Caco-2 (cell line): ENCODE results near the gene SVEP1. TPM values are rescaled to one million over a fixed set of nuclear protein-coding genes. Genes with fewer than 3 reads are reported as not detected.

ENCODE experiments used
- BruUV-seq: library from RNA; stranded (reverse); fragments of 400-500 nt; replicated peaks from 2 replicates; lab custom pipeline; 2021; lab: Mats Ljungman, UMichigan
- CTCF ChIA-PET: fragments of 300-600 bp; sonication (Branson Sonifier 250); formaldehyde crosslinking; loops from one replicate; lab custom pipeline; 2022; ENCODE audit warnings: antibody characterized with exemption; lab: Charles Lee
- POLR2A ChIA-PET: fragments of 300-600 bp; sonication (Branson Sonifier 250); formaldehyde crosslinking; loops from one replicate; lab custom pipeline; 2022; ENCODE audit warnings: antibody characterized with exemption; lab: Charles Lee
- DNase-seq, 2 experiments: peaks; one replicate each; pipeline versions ENCODE4 v3.0.0 to v3.0.0-alpha.2; 2020 to 2022
- H3K27me3 ChIP-seq: replicated peaks from 2 replicates; pipeline ENCODE4 v1.6.0; 2011; ENCODE audit warnings: low read length; ENCODE audit not compliant: control insufficient read depth, insufficient read depth
- H3K36me3 ChIP-seq: 2 replicates; pipeline ENCODE4 v1.5.1; 2011; ENCODE audit warnings: low read length; ENCODE audit not compliant: control insufficient read depth, insufficient read depth
- H3K4me1 ChIP-seq: fragments of 250-450 bp; sonication (Bioruptor Pico); 2 replicates; pipeline ENCODE4 v1.5.1; 2020; ENCODE audit warnings: mild to moderate bottlenecking
- H3K4me3 ChIP-seq: 2 replicates; pipeline ENCODE4 v1.5.1; 2011; ENCODE audit warnings: low read depth, mild to moderate bottlenecking, control low read depth, low read length
- H3K9me3 ChIP-seq: fragments of 250-450 bp; sonication (Bioruptor Pico); 2 replicates; pipeline ENCODE4 v1.5.1; 2020; ENCODE audit warnings: mild to moderate bottlenecking, moderate library complexity
- H3K27ac Mint-ChIP-seq: one replicate; pipeline ENCODE4 v1.8.0; 2022; ENCODE audit warnings: mixed read lengths; ENCODE audit not compliant: unreplicated experiment
- H3K27me3 Mint-ChIP-seq: one replicate; pipeline ENCODE4 v1.8.0; 2022; ENCODE audit warnings: mixed read lengths; ENCODE audit not compliant: insufficient read depth, unreplicated experiment
- H3K36me3 Mint-ChIP-seq: one replicate; pipeline ENCODE4 v1.8.0; 2022; ENCODE audit warnings: mild to moderate bottlenecking, mixed read lengths; ENCODE audit not compliant: insufficient read depth, unreplicated experiment
- H3K4me1 Mint-ChIP-seq: one replicate; pipeline ENCODE4 v1.8.0; 2022; ENCODE audit warnings: low read depth, mixed read lengths; ENCODE audit not compliant: unreplicated experiment
- H3K4me3 Mint-ChIP-seq: one replicate; pipeline ENCODE4 v1.8.0; 2022; ENCODE audit warnings: mild to moderate bottlenecking, moderate library complexity, mixed read lengths; ENCODE audit not compliant: unreplicated experiment
- H3K9me3 Mint-ChIP-seq: one replicate; pipeline ENCODE4 v1.8.0; 2022; ENCODE audit warnings: mixed read lengths; ENCODE audit not compliant: unreplicated experiment
- intact Hi-C: fragments of 100-400 bp; cut with micrococcal nuclease; formaldehyde crosslinking; loops from one replicate; pipeline ENCODE4 v1.10.0; 2022; ENCODE audit not compliant: unreplicated experiment
- total RNA-seq: library from RNA; stranded (reverse); gene quantifications from 2 replicates; pipeline ENCODE4 v1.2.3, GENCODE V29; 2022
- TF ChIP-seq, protein P1 (sequence below), 2 experiments: fragments of 200-600 bp in 1 of 2; IDR thresholded peaks; 1 replicate in 1 of 2; 2 replicates in 1 of 2; pipeline versions ENCODE4 v1.5.1 to v1.8.0; 2011 to 2022; ENCODE audit warnings: antibody characterized with exemption in 1 of 2, control low read depth in 1 of 2, inconsistent platforms in 1 of 2, low read depth in 1 of 2, low read length in 1 of 2, mild to moderate bottlenecking in 1 of 2, moderate library complexity in 1 of 2; ENCODE audit not compliant: insufficient read depth in 1 of 2, severe bottlenecking in 1 of 2, unreplicated experiment in 1 of 2

SVEP1 gene
- total RNA-seq, 1 experiment from 2014 or later: 2.9 TPM

DNA sequence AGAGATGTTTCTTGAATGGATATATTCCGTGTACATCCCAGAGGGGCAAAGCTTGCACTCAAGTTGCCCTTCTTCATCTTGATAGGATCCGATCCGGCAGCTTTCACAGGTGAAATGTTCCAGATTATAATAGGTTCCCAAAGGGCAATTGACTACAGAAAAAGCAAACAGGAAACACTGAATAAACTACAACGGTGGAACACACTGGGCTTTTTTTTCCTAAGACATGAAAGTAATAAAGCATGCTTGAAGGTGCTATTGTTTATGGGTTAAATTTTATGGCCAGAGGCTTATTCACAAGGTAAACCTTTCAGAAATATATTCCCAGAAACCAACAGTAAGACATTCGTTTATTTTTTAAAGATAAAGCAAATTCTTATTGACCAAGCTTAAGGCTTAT, 110.6 kb downstream of the SVEP1 start:
- H3K4me1 Mint-ChIP-seq: no peaks in the 10 kb centered on the region

DNA sequence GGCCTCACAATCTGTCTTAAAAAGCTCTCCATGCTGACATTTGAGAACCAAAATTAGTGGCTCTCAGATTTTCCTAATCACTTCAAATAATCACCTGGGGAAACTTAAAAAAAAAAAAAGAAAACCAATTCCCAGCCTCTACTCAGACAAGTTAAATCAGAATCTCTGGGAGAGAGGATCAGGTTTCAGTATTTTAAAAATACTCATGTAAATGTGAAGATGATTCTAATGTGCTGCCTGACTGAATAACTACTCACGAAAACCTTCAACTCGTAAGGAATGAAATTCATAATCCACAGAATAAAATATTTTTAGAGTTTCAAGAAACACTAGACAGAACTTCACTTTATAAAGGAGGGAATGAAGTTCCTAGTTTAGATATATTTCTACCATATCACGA, 114.4 kb downstream of the SVEP1 start:
- no peak overlapping the region for H3K4me3 Mint-ChIP-seq
- H3K4me1 Mint-ChIP-seq: no peaks in the 10 kb centered on the region
- Histone ChIP-seq H3K4me3 (no peak overlapping the region), H3K36me3 (no peaks in the 10 kb centered on the region), H3K9me3 (no peaks in the 10 kb centered on the region), H3K27me3 (no peaks in the 10 kb centered on the region), H3K4me1 (no peaks in the 10 kb centered on the region)
- TF ChIP-seq, protein P1, sequence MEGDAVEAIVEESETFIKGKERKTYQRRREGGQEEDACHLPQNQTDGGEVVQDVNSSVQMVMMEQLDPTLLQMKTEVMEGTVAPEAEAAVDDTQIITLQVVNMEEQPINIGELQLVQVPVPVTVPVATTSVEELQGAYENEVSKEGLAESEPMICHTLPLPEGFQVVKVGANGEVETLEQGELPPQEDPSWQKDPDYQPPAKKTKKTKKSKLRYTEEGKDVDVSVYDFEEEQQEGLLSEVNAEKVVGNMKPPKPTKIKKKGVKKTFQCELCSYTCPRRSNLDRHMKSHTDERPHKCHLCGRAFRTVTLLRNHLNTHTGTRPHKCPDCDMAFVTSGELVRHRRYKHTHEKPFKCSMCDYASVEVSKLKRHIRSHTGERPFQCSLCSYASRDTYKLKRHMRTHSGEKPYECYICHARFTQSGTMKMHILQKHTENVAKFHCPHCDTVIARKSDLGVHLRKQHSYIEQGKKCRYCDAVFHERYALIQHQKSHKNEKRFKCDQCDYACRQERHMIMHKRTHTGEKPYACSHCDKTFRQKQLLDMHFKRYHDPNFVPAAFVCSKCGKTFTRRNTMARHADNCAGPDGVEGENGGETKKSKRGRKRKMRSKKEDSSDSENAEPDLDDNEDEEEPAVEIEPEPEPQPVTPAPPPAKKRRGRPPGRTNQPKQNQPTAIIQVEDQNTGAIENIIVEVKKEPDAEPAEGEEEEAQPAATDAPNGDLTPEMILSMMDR (IDR thresholded peaks at IDR 0.05; ENCODE audit: insufficient read depth in 1 of 2, low read depth in 1 of 2, low read length in 1 of 2, severe bottlenecking in 1 of 2, unreplicated experiment in 1 of 2): no peak
- BruUV-seq: no TSS peak
- no peaks in the 10 kb centered on the region for H3K9me3 Mint-ChIP-seq
- H3K36me3 Mint-ChIP-seq: no peaks in the 10 kb centered on the region
- POLR2A ChIA-PET: no interaction called here
- DNase-seq: no peak
- CTCF ChIA-PET: no interaction called here
- no peak overlapping the region for H3K27ac Mint-ChIP-seq
- no peaks in the 10 kb centered on the region for H3K27me3 Mint-ChIP-seq
- intact Hi-C loops: no loop called here

More for the DNA sequence above, 110.6 kb downstream of the SVEP1 start:
- no peaks in the 10 kb centered on the region for H3K9me3 ChIP-seq
- CTCF ChIA-PET: no interaction called here
- DNase-seq: no peak
- intact Hi-C loops: no loop called here
- Mint-ChIP-seq H3K36me3 (no peaks in the 10 kb centered on the region), H3K27ac (no peak overlapping the region), H3K9me3 (no peaks in the 10 kb centered on the region), H3K27me3 (no peaks in the 10 kb centered on the region), H3K4me3 (no peak overlapping the region)
- no peaks in the 10 kb centered on the region for H3K27me3 ChIP-seq
- TF ChIP-seq, protein P1 (IDR thresholded peaks at IDR 0.05; ENCODE audit: insufficient read depth in 1 of 2, low read depth in 1 of 2, low read length in 1 of 2, severe bottlenecking in 1 of 2, unreplicated experiment in 1 of 2): no peak
- H3K4me3 ChIP-seq: no peak overlapping the region
- H3K36me3 ChIP-seq: no peaks in the 10 kb centered on the region
- no peaks in the 10 kb centered on the region for H3K4me1 ChIP-seq
- BruUV-seq: no TSS peak
- POLR2A ChIA-PET: interaction anchor here (0.6 kb wide), 1 partner anchor 133 kb away, joined by 4 read pairs; no protein-coding TSS in a partner anchor

DNA sequence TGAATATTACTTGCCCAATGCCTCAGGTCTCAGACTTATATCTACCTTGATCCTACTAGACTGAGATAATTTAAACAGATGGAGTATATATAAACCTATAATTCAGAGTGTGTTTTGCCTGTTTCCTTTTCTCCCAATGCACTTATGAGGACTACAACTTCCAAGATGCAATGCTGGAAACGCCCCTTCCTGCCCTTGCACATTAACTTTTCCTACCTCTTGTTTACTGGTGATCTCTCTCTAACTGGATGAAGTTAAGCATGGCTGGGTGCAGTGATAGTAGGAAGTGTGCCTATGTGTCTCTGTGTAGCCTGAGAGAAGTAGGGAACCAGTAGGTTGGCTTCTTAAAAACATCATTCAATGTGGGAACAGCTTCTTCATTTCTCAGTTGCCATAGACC, 115.2 kb downstream of the SVEP1 start:
- Mint-ChIP-seq H3K36me3 (no peaks in the 10 kb centered on the region), H3K4me1 (no peaks in the 10 kb centered on the region), H3K27me3 (no peaks in the 10 kb centered on the region), H3K27ac (no peak overlapping the region), H3K9me3 (no peaks in the 10 kb centered on the region), H3K4me3 (no peak overlapping the region)
- intact Hi-C loops: no loop called here
- Histone ChIP-seq H3K36me3 (no peaks in the 10 kb centered on the region), H3K27me3 (no peaks in the 10 kb centered on the region), H3K4me1 (no peaks in the 10 kb centered on the region), H3K4me3 (no peak overlapping the region), H3K9me3 (no peaks in the 10 kb centered on the region)
- no TSS peak for BruUV-seq
- CTCF ChIA-PET: no interaction called here
- POLR2A ChIA-PET: no interaction called here
- DNase-seq: no peak
- TF ChIP-seq, protein P1 (IDR thresholded peaks at IDR 0.05; ENCODE audit: insufficient read depth in 1 of 2, low read depth in 1 of 2, low read length in 1 of 2, severe bottlenecking in 1 of 2, unreplicated experiment in 1 of 2): no peak
